ENCODE data around the gene DOP1A.
A peak's percentile ranks its signal among the peaks of the same experiment; 100 is the strongest.

Gene DOP1A

GRCh38 chr6:83067448-83068439, at the start of gene DOP1A:
Gene DOP1A, plus strand, starts transcription at chr6:83067671. Its CDS starts 29,307 bp downstream, at chr6:83096978.
- H3K27ac ChIP-seq = peak within 1 kb of the TSS; percentile 85 to 89
- TF ChIP-seq CTCF (IDR thresholded peaks at IDR 0.05) = peak; percentile 89 to 96
- intact Hi-C loops (cut with DNase I; ENCODE audit: low total_unique reads) = loop anchor here (2.0 to 10.0 kb wide), 4 partner anchors 127 to 445 kb away; partner anchors contain the start of gene PRSS35
- peaks cover 0 to 24% (median 14%) of the 10 kb centered on the region in 4 donors for H3K4me1 ChIP-seq
- no peaks in the 10 kb centered on the region for H3K27me3 ChIP-seq
- peak within 1 kb of the TSS; percentile 78 to 89 for H3K4me3 ChIP-seq
- no peaks in the 10 kb centered on the region for H3K36me3 ChIP-seq
- DNase-seq = peak; percentile 94 to 97
- no peaks in the 10 kb centered on the region for H3K9me3 ChIP-seq

- H3K36me3 ChIP-seq = peaks cover 28 to 43% (median 36%) of the 10 kb centered on the region in 3 donors
- peaks cover 0 to 3% (median 0%) of the 10 kb centered on the region in 3 donors for H3K9me3 ChIP-seq
- H3K27me3 ChIP-seq = no peaks in the 10 kb centered on the region
- no peak overlapping the region for H3K4me3 ChIP-seq
- TF ChIP-seq CTCF (IDR thresholded peaks at IDR 0.05) = no peak
- no peaks in the 10 kb centered on the region for H3K4me1 ChIP-seq
- no peak overlapping the region for H3K27ac ChIP-seq
- intact Hi-C loops (cut with DNase I; ENCODE audit: low total_unique reads) = no loop called here
- no peak for DNase-seq
Observed at GRCh38 chr6:83019741-83020140, 47.7 kb upstream of the DOP1A start.

GRCh38 chr6:83031689-83032088, 35.8 kb upstream of the DOP1A start:
- Histone ChIP-seq H3K36me3 (peaks cover 7 to 18% (median 9%) of the 10 kb centered on the region in 3 donors), H3K27ac (no peak overlapping the region), H3K4me3 (no peak overlapping the region), H3K9me3 (peaks cover 0 to 6% (median 0%) of the 10 kb centered on the region in 3 donors), H3K27me3 (no peaks in the 10 kb centered on the region), H3K4me1 (no peaks in the 10 kb centered on the region)
- intact Hi-C loops (cut with DNase I; ENCODE audit: low total_unique reads) = no loop called here
- no peak for TF ChIP-seq CTCF (IDR thresholded peaks at IDR 0.05)
- DNase-seq = no peak

- intact Hi-C loops (cut with DNase I; ENCODE audit: low total_unique reads) = no loop called here
- no peak for TF ChIP-seq CTCF (IDR thresholded peaks at IDR 0.05)
- Histone ChIP-seq H3K9me3 (no peaks in the 10 kb centered on the region), H3K27ac (no peak overlapping the region), H3K27me3 (no peaks in the 10 kb centered on the region), H3K36me3 (no peaks in the 10 kb centered on the region), H3K4me1 (no peaks in the 10 kb centered on the region), H3K4me3 (no peak overlapping the region)
- DNase-seq = no peak
Observed at GRCh38 chr6:83038246-83038645, 29.2 kb upstream of the DOP1A start.

GRCh38 chr6:83042467-83043053, 24.9 kb upstream of the DOP1A start:
- TF ChIP-seq CTCF (IDR thresholded peaks at IDR 0.05) = no peak
- no peak overlapping the region for H3K4me3 ChIP-seq
- DNase-seq = no peak
- H3K36me3 ChIP-seq = no peaks in the 10 kb centered on the region
- H3K27ac ChIP-seq = no peak overlapping the region
- no peaks in the 10 kb centered on the region for H3K4me1 ChIP-seq
- intact Hi-C loops (cut with DNase I; ENCODE audit: low total_unique reads) = no loop called here
- H3K27me3 ChIP-seq = no peaks in the 10 kb centered on the region
- H3K9me3 ChIP-seq = no peaks in the 10 kb centered on the region
